ENCODE results near the gene PLAC9.

GRCh38 chr10:80122746-80123145 lies 9.8 kb upstream of the PLAC9 start:
- TF ChIP-seq EZH2 (IDR thresholded peaks at IDR 0.05; ENCODE audit: low read depth, unreplicated experiment) (no peak), POLR2AphosphoS5 (IDR thresholded peaks at IDR 0.05; ENCODE audit: low read depth) (no peak), CTCF (conservative IDR thresholded peaks at IDR 0.05; ENCODE audit: low read depth in 2 of 2) (no peak), JUNB (IDR thresholded peaks at IDR 0.05; ENCODE audit: unreplicated experiment) (no peak)
